GM21360 (cell line): Measurements from ENCODE around the gene CHTF18.
A peak's percentile ranks its signal among the peaks of the same experiment; 100 is the strongest.
"Not testable (repeated sequence)": the region's sequence is repeated elsewhere in the genome, so short reads cannot be mapped to it uniquely, and the experiment has no call there.

ENCODE experiments used
- ATAC-seq: cut with Tn5 transposase; IDR thresholded peaks from one replicate; pipeline ENCODE4 v1.9.1; 2021; ENCODE audit warnings: mild to moderate bottlenecking, moderate library complexity; ENCODE audit not compliant: unreplicated experiment

CHTF18 gene

GRCh38 chr16:788399-789126 is at the start of gene CHTF18:
Gene CHTF18, plus strand, starts transcription at chr16:788620. Its CDS starts 65 bp downstream, at chr16:788685.
- ATAC-seq, result peak; percentile 58

DNA sequence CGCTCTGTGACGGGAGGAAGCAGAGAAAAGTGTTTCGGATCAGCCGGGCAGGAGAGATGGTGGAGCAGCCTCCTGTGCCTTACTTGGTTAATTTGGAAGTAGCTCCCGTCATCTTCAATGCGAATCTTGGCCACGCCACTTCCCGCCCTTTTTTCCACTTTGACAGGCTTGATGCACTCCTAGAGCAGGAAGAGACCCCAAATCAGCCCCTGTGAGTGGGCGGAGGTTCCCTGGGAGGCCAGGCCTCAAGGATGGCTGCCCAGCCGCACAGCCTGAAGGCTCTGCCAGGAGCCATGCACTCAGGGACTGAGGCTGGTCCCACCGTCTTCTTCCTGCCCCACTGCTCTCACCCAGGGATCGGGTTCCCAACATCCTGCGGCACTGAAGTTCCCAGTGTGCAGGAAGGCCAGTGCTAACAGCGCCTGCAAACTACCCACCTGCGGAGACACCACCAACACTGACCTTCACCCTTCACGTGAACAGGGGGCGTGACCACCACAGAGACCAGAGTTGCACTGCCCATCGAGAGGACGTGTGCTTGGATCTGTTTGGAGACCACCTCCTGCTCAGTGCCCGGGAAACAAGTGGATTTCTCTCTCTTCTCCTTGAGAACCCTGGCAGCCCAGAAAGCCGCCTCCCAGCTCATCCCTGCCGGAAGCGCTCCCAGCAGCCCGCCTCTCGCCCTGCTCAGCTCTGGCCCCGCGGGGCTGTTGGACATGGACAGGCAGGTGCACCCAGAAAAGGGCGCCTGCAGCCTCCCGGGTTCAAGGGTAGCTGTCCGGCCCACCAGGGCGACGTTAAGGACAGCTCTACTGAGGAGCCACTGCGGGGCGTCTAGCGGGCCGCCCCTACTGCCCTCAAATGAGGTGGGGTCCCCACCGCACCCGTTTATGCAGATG is 48.6 kb upstream of the CHTF18 start:
- no peak for ATAC-seq

GRCh38 chr16:740459-740763 is 48.0 kb upstream of the CHTF18 start:
- peak; percentile 4 for ATAC-seq

GRCh38 chr16:740764-741505 is 47.5 kb upstream of the CHTF18 start, which contains the start of gene CIAO3:
Gene CIAO3, minus strand, starts transcription at chr16:740997. Its CDS starts 12 bp downstream, at chr16:740985.
- ATAC-seq, result peak; percentile 62

GRCh38 chr16:741986-742629 is 46.3 kb upstream of the CHTF18 start:
- no peak for ATAC-seq

GRCh38 chr16:742894-743293 is 45.5 kb upstream of the CHTF18 start:
- not testable (repeated sequence) for ATAC-seq

DNA sequence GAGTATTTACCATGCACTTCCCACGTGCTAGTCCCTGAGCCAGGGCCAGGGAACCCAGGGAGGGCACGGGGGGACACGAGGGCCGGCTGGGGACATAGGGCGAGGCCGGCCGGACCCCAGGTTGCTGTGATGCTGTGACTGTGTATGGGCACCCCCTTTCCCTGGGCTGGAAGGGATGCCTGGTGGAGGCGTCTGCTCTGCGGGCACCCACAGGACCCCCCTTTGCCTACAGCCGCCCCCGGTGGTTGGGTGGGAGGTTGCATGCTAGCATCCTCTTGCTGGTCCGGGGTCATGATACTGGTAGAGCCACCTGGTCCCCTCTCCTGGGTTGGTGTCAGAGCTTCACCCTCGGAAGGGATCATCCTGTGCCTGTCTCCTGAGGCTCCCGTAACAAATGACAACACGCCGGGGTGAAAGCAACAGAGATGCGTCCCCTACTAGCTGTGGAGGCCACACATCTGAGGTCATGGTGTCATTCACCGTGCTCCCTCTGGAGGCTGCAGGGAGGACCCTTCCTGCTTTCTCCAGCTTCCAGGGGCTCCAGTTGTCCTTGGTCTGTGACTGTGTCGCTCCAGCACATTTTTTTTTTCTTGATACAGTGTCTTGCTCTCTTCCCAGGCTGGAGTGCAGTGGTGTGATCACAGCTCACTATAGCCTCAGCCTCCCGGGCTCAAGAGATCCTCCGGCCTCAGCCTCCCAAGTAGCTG is 44.5 kb upstream of the CHTF18 start:
- no peak for ATAC-seq

- no peak for ATAC-seq
Measured at GRCh38 chr16:745739-746138, 42.7 kb upstream of the CHTF18 start.

DNA sequence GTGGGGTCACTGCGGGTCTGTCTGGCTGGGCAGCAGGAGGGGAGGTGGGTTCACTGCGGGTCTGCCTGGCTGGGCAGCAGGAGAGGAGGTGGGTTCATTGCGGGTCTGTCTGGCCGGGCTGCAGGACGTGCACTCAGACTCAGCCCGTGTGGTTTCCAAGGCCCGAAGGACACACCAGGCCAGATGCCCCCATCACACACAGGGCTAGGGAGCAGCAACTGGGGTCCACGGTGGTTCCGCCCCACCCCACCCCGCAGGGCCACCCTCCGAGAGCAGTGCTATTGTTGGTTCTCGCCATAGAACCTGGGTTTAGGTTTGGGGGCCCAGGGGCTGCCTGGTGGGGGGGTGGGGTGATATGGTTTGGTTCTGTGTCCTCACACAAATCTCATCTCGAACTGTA is 41.8 kb upstream of the CHTF18 start:
- no peak for ATAC-seq

GRCh38 chr16:747978-748746 is 40.3 kb upstream of the CHTF18 start:
- ATAC-seq, result no peak

DNA sequence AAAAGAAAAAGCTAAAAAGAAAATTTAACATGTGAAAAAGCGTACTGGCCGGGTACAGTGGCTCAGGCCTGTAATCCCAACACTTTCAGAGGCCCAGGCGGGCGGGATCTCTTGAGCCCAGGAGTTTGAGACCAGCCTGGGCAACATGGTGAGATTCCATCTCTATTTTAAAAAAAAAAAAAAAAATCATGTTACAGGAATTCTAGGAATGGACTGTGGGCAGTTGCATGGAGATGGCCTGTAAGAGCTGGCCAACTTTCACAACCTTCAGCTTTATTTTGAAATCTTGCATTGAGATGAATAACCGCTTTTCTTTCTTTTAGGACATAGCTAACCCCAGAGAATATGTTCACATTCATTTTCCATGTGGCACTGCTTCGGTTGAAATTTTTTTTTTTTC is 39.4 kb upstream of the CHTF18 start:
- ATAC-seq, result no peak

DNA sequence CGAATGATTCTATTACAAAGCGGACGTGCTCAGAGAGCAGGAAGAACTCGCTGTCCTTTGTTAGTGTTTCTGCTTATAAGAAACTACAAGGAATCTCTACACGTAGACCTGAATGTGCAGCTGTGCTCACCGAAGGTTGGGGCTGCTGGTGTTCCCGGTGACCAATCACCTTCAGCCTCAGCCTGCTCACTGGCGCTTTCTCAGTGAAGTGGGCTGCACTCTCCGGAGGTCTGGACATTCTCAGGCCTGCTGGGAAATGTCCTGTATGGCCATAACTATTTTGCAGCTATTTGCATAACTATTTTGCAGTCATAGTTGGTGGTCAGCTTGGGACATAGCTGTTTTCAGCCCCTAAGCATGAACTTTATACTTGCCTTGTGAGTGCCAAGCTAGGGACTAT is 37.9 kb upstream of the CHTF18 start:
- no peak for ATAC-seq

GRCh38 chr16:751152-752006 is 37.0 kb upstream of the CHTF18 start:
- no peak for ATAC-seq

DNA sequence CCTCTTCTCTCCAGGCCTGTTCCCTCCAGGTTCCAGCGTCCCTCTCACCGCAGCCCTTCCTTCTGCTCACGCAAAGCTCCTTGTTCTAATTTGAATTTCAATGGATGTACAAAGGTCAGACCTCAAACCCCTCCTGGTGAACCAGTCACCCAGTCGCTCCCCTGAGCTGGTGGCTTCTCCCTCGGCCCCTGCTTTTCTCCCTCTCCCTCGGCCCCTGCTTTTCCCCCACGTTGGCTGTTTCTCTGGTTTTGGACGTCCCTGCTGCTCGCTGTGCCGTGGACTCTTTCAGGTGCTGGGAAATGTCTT is 36.5 kb upstream of the CHTF18 start:
- ATAC-seq, result no peak

- not testable (repeated sequence) for ATAC-seq
Measured at GRCh38 chr16:754121-754607, 34.3 kb upstream of the CHTF18 start.

- no peak for ATAC-seq
Measured at GRCh38 chr16:754656-755055, 33.8 kb upstream of the CHTF18 start.

GRCh38 chr16:756428-756827 is 32.0 kb upstream of the CHTF18 start:
- ATAC-seq, result no peak

GRCh38 chr16:759110-759910 is 29.1 kb upstream of the CHTF18 start:
- no peak for ATAC-seq
